Astrocyte (in vitro differentiated cells and primary cell): ENCODE data around the gene LAMA5.

Source experiments
- EZH2 ChIP-seq: IDR thresholded peaks from 2 replicates; pipeline ENCODE4 v1.6.1; 2012; ENCODE audit warnings: mild to moderate bottlenecking, low read length, inconsistent platforms; ENCODE audit not compliant: insufficient read depth
- TF ChIP-seq, protein P1 (sequence below): IDR thresholded peaks from 2 replicates; pipeline ENCODE4 v1.5.1; 2011; ENCODE audit warnings: low read depth, mild to moderate bottlenecking, inconsistent platforms, low read length, moderate library complexity; ENCODE audit not compliant: insufficient read depth

- TF ChIP-seq EZH2, result no peak
- TF ChIP-seq, protein P1, sequence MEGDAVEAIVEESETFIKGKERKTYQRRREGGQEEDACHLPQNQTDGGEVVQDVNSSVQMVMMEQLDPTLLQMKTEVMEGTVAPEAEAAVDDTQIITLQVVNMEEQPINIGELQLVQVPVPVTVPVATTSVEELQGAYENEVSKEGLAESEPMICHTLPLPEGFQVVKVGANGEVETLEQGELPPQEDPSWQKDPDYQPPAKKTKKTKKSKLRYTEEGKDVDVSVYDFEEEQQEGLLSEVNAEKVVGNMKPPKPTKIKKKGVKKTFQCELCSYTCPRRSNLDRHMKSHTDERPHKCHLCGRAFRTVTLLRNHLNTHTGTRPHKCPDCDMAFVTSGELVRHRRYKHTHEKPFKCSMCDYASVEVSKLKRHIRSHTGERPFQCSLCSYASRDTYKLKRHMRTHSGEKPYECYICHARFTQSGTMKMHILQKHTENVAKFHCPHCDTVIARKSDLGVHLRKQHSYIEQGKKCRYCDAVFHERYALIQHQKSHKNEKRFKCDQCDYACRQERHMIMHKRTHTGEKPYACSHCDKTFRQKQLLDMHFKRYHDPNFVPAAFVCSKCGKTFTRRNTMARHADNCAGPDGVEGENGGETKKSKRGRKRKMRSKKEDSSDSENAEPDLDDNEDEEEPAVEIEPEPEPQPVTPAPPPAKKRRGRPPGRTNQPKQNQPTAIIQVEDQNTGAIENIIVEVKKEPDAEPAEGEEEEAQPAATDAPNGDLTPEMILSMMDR, result no peak
Measured at GRCh38 chr20:62326959-62327725, 40.0 kb downstream of the LAMA5 start.
